ENCODE results near the gene CCDC47.

The CCDC47 gene

GRCh38 chr17:63785556-63785955 is 12.2 kb upstream of the CCDC47 start:
- H3K4me1 ChIP-seq (ENCODE audit: control insufficient read depth, low read length), result peaks cover 10% of the 10 kb centered on the region
- H3K9me3 ChIP-seq (ENCODE audit: control insufficient read depth, insufficient read depth, low read length), result no peaks in the 10 kb centered on the region
- H4K20me1 ChIP-seq (ENCODE audit: control insufficient read depth, insufficient read depth, low read depth, low read length), result peaks cover 18% of the 10 kb centered on the region
- TF ChIP-seq CTCF (IDR thresholded peaks at IDR 0.05; ENCODE audit: low read depth, low read length, poor library complexity, severe bottlenecking), result no peak
- TF ChIP-seq EZH2phosphoT487 (IDR thresholded peaks at IDR 0.05; ENCODE audit: borderline replicate concordance, low read length), result no peak
- H3K4me2 ChIP-seq (ENCODE audit: low read length), result no peak overlapping the region
- H3K4me3 ChIP-seq (ENCODE audit: low read length), result no peak overlapping the region
- H3K36me3 ChIP-seq (ENCODE audit: control insufficient read depth, low read length), result peaks cover 94% of the 10 kb centered on the region
- H3K79me2 ChIP-seq (ENCODE audit: control insufficient read depth, low read length), result peaks cover 97% of the 10 kb centered on the region
- H3K9me2 ChIP-seq (replicated peaks; ENCODE audit: control insufficient read depth, low read length), result no peaks in the 10 kb centered on the region
- no peaks in the 10 kb centered on the region for H3K27me3 ChIP-seq (ENCODE audit: control insufficient read depth, low read length)
- H3K27ac ChIP-seq (ENCODE audit: low read depth, low read length), result no peak overlapping the region
- H3F3A ChIP-seq (ENCODE audit: control insufficient read depth, insufficient read depth), result 0 out of 2 replicates have a peak, but pooled peaks cover 3% of the 10 kb centered on the region

- Histone ChIP-seq H3K4me2 (ENCODE audit: low read length) (no peak overlapping the region), H3K79me2 (ENCODE audit: control insufficient read depth, low read length) (peaks cover 98% of the 10 kb centered on the region), H3K9me3 (ENCODE audit: control insufficient read depth, insufficient read depth, low read length) (no peaks in the 10 kb centered on the region), H4K20me1 (ENCODE audit: control insufficient read depth, insufficient read depth, low read depth, low read length) (peaks cover 27% of the 10 kb centered on the region), H3K36me3 (ENCODE audit: control insufficient read depth, low read length) (peaks cover 94% of the 10 kb centered on the region), H3F3A (ENCODE audit: control insufficient read depth, insufficient read depth) (0 out of 2 replicates have a peak, but pooled peaks cover 3% of the 10 kb centered on the region), H3K27ac (ENCODE audit: low read depth, low read length) (no peak overlapping the region), H3K4me3 (ENCODE audit: low read length) (no peak overlapping the region), H3K4me1 (ENCODE audit: control insufficient read depth, low read length) (peaks cover 20% of the 10 kb centered on the region), H3K9me2 (replicated peaks; ENCODE audit: control insufficient read depth, low read length) (no peaks in the 10 kb centered on the region), H3K27me3 (ENCODE audit: control insufficient read depth, low read length) (no peaks in the 10 kb centered on the region)
- TF ChIP-seq EZH2phosphoT487 (IDR thresholded peaks at IDR 0.05; ENCODE audit: borderline replicate concordance, low read length) (no peak), CTCF (IDR thresholded peaks at IDR 0.05; ENCODE audit: low read depth, low read length, poor library complexity, severe bottlenecking) (no peak)
These were observed 10.1 kb upstream of the CCDC47 start for GRCh38 chr17:63783522-63783921.

- no peak overlapping the region for H3K4me3 ChIP-seq (ENCODE audit: low read length)
- H3K4me1 ChIP-seq (ENCODE audit: control insufficient read depth, low read length), result peaks cover 36% of the 10 kb centered on the region
- peaks cover 99% of the 10 kb centered on the region for H3K79me2 ChIP-seq (ENCODE audit: control insufficient read depth, low read length)
- H3K9me3 ChIP-seq (ENCODE audit: control insufficient read depth, insufficient read depth, low read length), result no peaks in the 10 kb centered on the region
- no peak for TF ChIP-seq CTCF (IDR thresholded peaks at IDR 0.05; ENCODE audit: low read depth, low read length, poor library complexity, severe bottlenecking)
- no peak for TF ChIP-seq EZH2phosphoT487 (IDR thresholded peaks at IDR 0.05; ENCODE audit: borderline replicate concordance, low read length)
- H3K9me2 ChIP-seq (replicated peaks; ENCODE audit: control insufficient read depth, low read length), result no peaks in the 10 kb centered on the region
- H4K20me1 ChIP-seq (ENCODE audit: control insufficient read depth, insufficient read depth, low read depth, low read length), result peaks cover 37% of the 10 kb centered on the region
- no peaks in the 10 kb centered on the region for H3K27me3 ChIP-seq (ENCODE audit: control insufficient read depth, low read length)
- 0 out of 2 replicates have a peak, but pooled peaks cover 3% of the 10 kb centered on the region for H3F3A ChIP-seq (ENCODE audit: control insufficient read depth, insufficient read depth)
- peaks cover 94% of the 10 kb centered on the region for H3K36me3 ChIP-seq (ENCODE audit: control insufficient read depth, low read length)
- no peak overlapping the region for H3K27ac ChIP-seq (ENCODE audit: low read depth, low read length)
- H3K4me2 ChIP-seq (ENCODE audit: low read length), result no peak overlapping the region
These were observed 7.5 kb upstream of the CCDC47 start for GRCh38 chr17:63780928-63781327.

Data from DOHH2 (cell line).